ENCODE data around the gene SCN2A. TPM values are rescaled to one million over a fixed set of nuclear protein-coding genes. Genes with fewer than 3 reads are reported as not detected.

The SCN2A gene
- total and polyA plus RNA-seq, 2 donors (not counting 1 experiment from before 2014, with no cell fraction given): 0.22 to 0.24 TPM

DNA sequence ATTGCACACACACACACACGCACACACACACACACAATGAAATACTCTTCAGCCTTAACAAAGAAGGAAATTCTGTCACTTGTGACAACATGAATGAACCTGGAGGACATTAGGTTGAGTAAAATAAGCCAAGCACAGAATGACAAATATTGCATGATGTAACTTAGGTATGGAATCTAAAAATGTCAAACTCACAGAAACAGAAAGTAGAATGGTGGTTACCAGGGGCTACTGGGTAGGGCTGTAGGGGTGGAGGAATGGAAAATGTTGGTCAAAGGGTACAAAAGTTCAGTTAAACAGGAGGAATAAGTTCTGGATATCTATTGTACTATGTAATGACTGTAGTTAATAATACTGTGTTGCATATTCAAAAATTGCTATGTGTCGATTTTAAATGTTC is 29.5 kb downstream of the SCN2A start:
- Histone ChIP-seq H3K27me3 (replicated peaks in 1 of 4; ENCODE audit: control extremely low read depth in 1 of 4, control insufficient read depth in 3 of 4, insufficient read depth in 4 of 4, low read length in 3 of 4) (no peaks in the 10 kb centered on the region), H4K20me1 (ENCODE audit: control insufficient read depth, insufficient read depth, low read length, poor library complexity, severe bottlenecking) (no peaks in the 10 kb centered on the region), H3K4me3 (ENCODE audit: control extremely low read depth in 1 of 5, extremely low read depth in 1 of 5, insufficient read depth in 1 of 5, low read depth in 2 of 5, low read length in 4 of 5) (no peak overlapping the region), H3K27ac (ENCODE audit: low read length in 2 of 2) (no peak overlapping the region), H3K36me3 (replicated peaks in 1 of 2; ENCODE audit: control extremely low read depth in 1 of 2, control insufficient read depth in 1 of 2, extremely low read depth in 1 of 2, insufficient read depth in 2 of 2, low read length in 1 of 2) (no peaks in the 10 kb centered on the region), H3K9me3 (ENCODE audit: control extremely low read depth in 1 of 3, control insufficient read depth in 2 of 3, insufficient read depth in 1 of 3, low read length in 2 of 3) (no peaks in the 10 kb centered on the region), H3K4me1 (ENCODE audit: control insufficient read depth in 2 of 2, insufficient read depth in 2 of 2, low read length in 2 of 2) (no peaks in the 10 kb centered on the region), H3K4me2 (replicated peaks; ENCODE audit: low read depth, low read length, poor library complexity, severe bottlenecking) (no peak overlapping the region), H3K9ac (ENCODE audit: low read length) (no peak overlapping the region), H3K79me2 (ENCODE audit: control insufficient read depth, insufficient read depth, low read length) (no peaks in the 10 kb centered on the region), H2AFZ (ENCODE audit: insufficient read depth, low read depth, low read length, poor library complexity, severe bottlenecking) (no peak overlapping the region)
- H3K4me1 Mint-ChIP-seq: no peaks in the 10 kb centered on the region
- ATAC-seq (ENCODE audit: low read depth) (no peak), DNase-seq (no peak)
- TF ChIP-seq CTCF (IDR thresholded peaks at IDR 0.05) (no peak), EZH2 (IDR thresholded peaks at IDR 0.05; ENCODE audit: borderline replicate concordance, insufficient read depth, low read depth, low read length, poor library complexity, severe bottlenecking) (no peak)
- ChIA-PET CTCF (no interaction called here), POLR2A (no interaction called here)
- no peaks in the 10 kb centered on the region for H3K9me3 Mint-ChIP-seq (ENCODE audit: insufficient read depth)
- no CpG with 5 or more reads among the region's 2 CpGs for WGBS (ENCODE audit: insufficient coverage)
- no peak overlapping the region for H3K4me3 Mint-ChIP-seq
- no peak overlapping the region for H3K27ac Mint-ChIP-seq
- intact Hi-C loops (cut with micrococcal nuclease): no loop called here
- no peaks in the 10 kb centered on the region for H3K27me3 Mint-ChIP-seq

DNA sequence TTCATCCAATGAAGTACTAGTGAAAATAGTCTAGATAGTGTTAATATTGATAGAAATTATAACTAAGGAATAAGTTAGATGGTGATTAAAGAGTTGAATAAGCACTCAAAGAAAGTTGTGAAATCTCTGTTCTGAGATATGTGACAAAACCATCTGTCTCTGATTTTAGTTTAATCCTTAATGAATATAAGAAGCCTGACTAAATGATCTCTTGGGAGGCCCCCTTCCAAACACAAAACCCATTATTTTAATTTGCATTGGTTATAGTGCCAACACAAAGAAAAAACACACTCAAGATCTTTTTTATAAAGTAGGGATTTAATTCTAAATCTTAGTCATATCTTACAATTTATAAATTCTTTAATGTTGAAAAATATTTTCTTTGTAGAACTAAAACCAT is 34.0 kb downstream of the SCN2A start:
- peaks cover 0 to 1% (median 0%) of the 10 kb centered on the region in 3 donors for H3K9me3 ChIP-seq (ENCODE audit: control extremely low read depth in 1 of 3, control insufficient read depth in 2 of 3, insufficient read depth in 1 of 3, low read length in 2 of 3)
- H3K36me3 ChIP-seq (replicated peaks in 1 of 2; ENCODE audit: control extremely low read depth in 1 of 2, control insufficient read depth in 1 of 2, extremely low read depth in 1 of 2, insufficient read depth in 2 of 2, low read length in 1 of 2): no peaks in the 10 kb centered on the region
- H3K4me3 ChIP-seq (ENCODE audit: control extremely low read depth in 1 of 5, extremely low read depth in 1 of 5, insufficient read depth in 1 of 5, low read depth in 2 of 5, low read length in 4 of 5): no peak overlapping the region
- no peaks in the 10 kb centered on the region for H3K27me3 ChIP-seq (replicated peaks in 1 of 4; ENCODE audit: control extremely low read depth in 1 of 4, control insufficient read depth in 3 of 4, insufficient read depth in 4 of 4, low read length in 3 of 4)
- no peak overlapping the region for H3K9ac ChIP-seq (ENCODE audit: low read length)
- ATAC-seq (ENCODE audit: low read depth): no peak
- no peaks in the 10 kb centered on the region for H3K9me3 Mint-ChIP-seq (ENCODE audit: insufficient read depth)
- H3K27me3 Mint-ChIP-seq: no peaks in the 10 kb centered on the region
- no peaks in the 10 kb centered on the region for H3K79me2 ChIP-seq (ENCODE audit: control insufficient read depth, insufficient read depth, low read length)
- no peak overlapping the region for H3K27ac ChIP-seq (ENCODE audit: low read length in 2 of 2)
- no peak for DNase-seq
- no peak overlapping the region for H3K4me3 Mint-ChIP-seq
- no peak for TF ChIP-seq CTCF (IDR thresholded peaks at IDR 0.05)
- TF ChIP-seq EZH2 (IDR thresholded peaks at IDR 0.05; ENCODE audit: borderline replicate concordance, insufficient read depth, low read depth, low read length, poor library complexity, severe bottlenecking): no peak
- no peak overlapping the region for H3K27ac Mint-ChIP-seq
- H3K4me1 Mint-ChIP-seq: peaks cover 7% of the 10 kb centered on the region
- intact Hi-C loops (cut with micrococcal nuclease): no loop called here
- no peak overlapping the region for H3K4me2 ChIP-seq (replicated peaks; ENCODE audit: low read depth, low read length, poor library complexity, severe bottlenecking)
- no peak overlapping the region for H2AFZ ChIP-seq (ENCODE audit: insufficient read depth, low read depth, low read length, poor library complexity, severe bottlenecking)
- H3K4me1 ChIP-seq (ENCODE audit: control insufficient read depth in 2 of 2, insufficient read depth in 2 of 2, low read length in 2 of 2): peaks cover 1 to 9% of the 10 kb centered on the region in 2 donors
- CTCF ChIA-PET: no interaction called here
- POLR2A ChIA-PET: no interaction called here
- H4K20me1 ChIP-seq (ENCODE audit: control insufficient read depth, insufficient read depth, low read length, poor library complexity, severe bottlenecking): no peaks in the 10 kb centered on the region
